HG02973 (cell line): Measurements from ENCODE around the gene NSG1.
"Not testable (repeated sequence)": the region's sequence is repeated elsewhere in the genome, so short reads cannot be mapped to it uniquely, and the experiment has no call there.

Experiments used
- ATAC-seq: cut with Tn5 transposase; IDR thresholded peaks from one replicate; pipeline ENCODE4 v1.9.1; 2021; ENCODE audit warnings: moderate library complexity; ENCODE audit not compliant: unreplicated experiment

Gene NSG1

DNA sequence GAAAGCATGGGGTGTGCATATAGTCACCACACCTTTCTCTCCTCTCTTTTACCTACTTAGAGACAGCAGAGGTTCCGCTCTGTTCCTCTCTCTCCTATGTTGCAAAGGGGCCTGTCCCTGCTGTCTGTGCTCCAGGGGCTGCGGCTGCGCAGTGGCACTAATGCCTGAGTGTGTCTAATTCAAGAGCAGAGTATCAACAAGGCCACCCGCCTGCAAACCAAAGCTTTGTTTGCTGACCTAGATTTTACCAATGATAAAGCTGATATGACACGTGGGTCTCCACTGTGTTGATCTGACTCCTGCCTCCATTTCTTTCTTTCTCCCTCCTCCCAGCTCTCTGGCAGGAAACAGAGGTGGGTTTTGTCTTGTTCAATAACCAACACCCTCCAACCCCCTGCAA, 74.9 kb downstream of the NSG1 start:
- ATAC-seq: no peak

- ATAC-seq: no peak
These were observed 76.1 kb downstream of the NSG1 start for GRCh38 chr4:4462970-4463369.

DNA sequence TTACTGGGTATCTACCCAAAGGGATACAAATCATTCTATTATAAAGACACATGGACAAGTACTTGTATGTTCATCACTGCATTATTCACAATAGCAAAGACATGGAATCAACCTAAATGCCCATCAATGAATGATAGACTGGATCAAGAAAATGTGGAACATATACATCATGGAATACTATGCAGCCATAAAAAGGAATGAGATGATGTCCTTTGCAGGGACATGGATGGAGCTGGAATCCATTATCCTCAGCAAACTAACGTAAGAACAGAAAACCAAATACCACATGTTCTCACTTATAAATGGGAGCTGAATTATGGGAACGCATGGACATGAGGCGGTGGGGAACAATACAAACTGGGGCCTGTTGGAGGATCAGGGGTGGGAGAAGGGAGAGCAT, 78.3 kb downstream of the NSG1 start:
- ATAC-seq: not testable (repeated sequence)
